ENCODE data around the gene APOE.
"Not testable (repeated sequence)": the region's sequence is repeated elsewhere in the genome, so short reads cannot be mapped to it uniquely, and the experiment has no call there.

- not testable (repeated sequence) for TF ChIP-seq POLR2AphosphoS5, POLR2A (IDR thresholded peaks at IDR 0.05)
Observed at GRCh38 chr19:44861576-44861975, 44.0 kb upstream of the APOE start.
